ENCODE results near the gene SAV1.
"Not testable (repeated sequence)": the region's sequence is repeated elsewhere in the genome, so short reads cannot be mapped to it uniquely, and the experiment has no call there.

- not testable (repeated sequence) for TF ChIP-seq CTCF (IDR thresholded peaks at IDR 0.05); EZH2 (IDR thresholded peaks at IDR 0.05; ENCODE audit: borderline replicate concordance, insufficient read depth, low read depth, low read length, poor library complexity, severe bottlenecking)
These were observed 26.2 kb upstream of the SAV1 start for GRCh38 chr14:50694260-50694659.
